HG03521 (cell line): ENCODE data around the gene ATP6V1E1.

ENCODE experiments used
- ATAC-seq: cut with Tn5 transposase; IDR thresholded peaks from one replicate; pipeline ENCODE4 v1.9.1; 2021; ENCODE audit warnings: mild to moderate bottlenecking, moderate library complexity; ENCODE audit not compliant: unreplicated experiment

ATP6V1E1 gene

GRCh38 chr22:17548756-17549035 lies 79.9 kb downstream of the ATP6V1E1 start:
- no peak for ATAC-seq

- ATAC-seq: no peak
These were observed 80.4 kb downstream of the ATP6V1E1 start for GRCh38 chr22:17548010-17548755.

GRCh38 chr22:17542452-17542851 lies 86.1 kb downstream of the ATP6V1E1 start:
- ATAC-seq: no peak
